OCI-LY1 (cell line): ENCODE measurements around the gene FLACC1.

ENCODE experiments used
- H2AFZ ChIP-seq: fragments of 200-600 bp; sonication (generic), shearing (Covaris generic); 2 replicates; pipeline ENCODE4 v1.6.0; 2014; ENCODE audit warnings: antibody characterized with exemption, mild to moderate bottlenecking, low read length
- H3F3A ChIP-seq: fragments of 200-600 bp; sonication (generic), shearing (Covaris generic); 2 replicates; pipeline ENCODE4 v1.6.0; 2014; ENCODE audit warnings: mild to moderate bottlenecking, antibody characterized with exemption, low read length, moderate library complexity; ENCODE audit not compliant: insufficient read depth
- H3K27ac ChIP-seq: fragments of 200-600 bp; sonication (generic); 2 replicates; pipeline ENCODE4 v1.5.1; 2014; ENCODE audit warnings: low read length, mixed run types, mild to moderate bottlenecking, low read depth; ENCODE audit not compliant: poor library complexity, severe bottlenecking
- H3K27me3 ChIP-seq: fragments of 200-600 bp; sonication (generic); 2 replicates; pipeline ENCODE4 v1.6.0; 2014; ENCODE audit warnings: antibody characterized with exemption, mild to moderate bottlenecking, low read length, moderate library complexity; ENCODE audit not compliant: insufficient read depth
- H3K36me3 ChIP-seq: fragments of 200-600 bp; sonication (generic); 2 replicates; pipeline ENCODE4 v1.6.1; 2014; ENCODE audit warnings: mild to moderate bottlenecking, antibody characterized with exemption, low read length, moderate library complexity, mixed read lengths; ENCODE audit not compliant: insufficient read depth
- H3K4me1 ChIP-seq: fragments of 200-600 bp; sonication (generic); 2 replicates; pipeline ENCODE4 v1.5.1; 2014; ENCODE audit warnings: mild to moderate bottlenecking, low read length, moderate library complexity; ENCODE audit not compliant: insufficient read depth, severe bottlenecking
- H3K4me2 ChIP-seq: fragments of 200-600 bp; sonication (generic), shearing (Covaris generic); 2 replicates; pipeline ENCODE4 v1.6.1; 2014; ENCODE audit warnings: low read length
- H3K4me3 ChIP-seq: fragments of 200-600 bp; sonication (generic); 2 replicates; pipeline ENCODE4 v1.5.1; 2014; ENCODE audit warnings: low read length, low read depth, mild to moderate bottlenecking, mixed read lengths; ENCODE audit not compliant: poor library complexity, severe bottlenecking
- H3K79me2 ChIP-seq: fragments of 200-600 bp; shearing (Covaris generic); 2 replicates; pipeline ENCODE4 v1.6.1; 2016; ENCODE audit warnings: mixed run types, low read length, mixed read lengths; ENCODE audit not compliant: insufficient read depth
- H3K9ac ChIP-seq: fragments of 200-600 bp; sonication (generic), shearing (Covaris generic); 2 replicates; pipeline ENCODE4 v1.6.1; 2014; ENCODE audit warnings: mild to moderate bottlenecking, low read length, mixed read lengths
- H3K9me2 ChIP-seq: fragments of 200-600 bp; sonication (generic), shearing (Covaris generic); 2 replicates; pipeline ENCODE4 v1.6.1; 2014; ENCODE audit warnings: low read depth, mild to moderate bottlenecking, low read length, mixed read lengths
- H3K9me3 ChIP-seq: fragments of 200-600 bp; shearing (Covaris generic); 2 replicates; pipeline ENCODE4 v1.6.1; 2014; ENCODE audit warnings: low read length, mixed read lengths
- H4K20me1 ChIP-seq: fragments of 200-600 bp; sonication (generic), shearing (Covaris generic); 2 replicates; pipeline ENCODE4 v1.6.0; 2016; ENCODE audit warnings: mild to moderate bottlenecking, low read length; ENCODE audit not compliant: insufficient read depth
- EZH2 ChIP-seq: fragments of 200-600 bp; sonication (generic), shearing (Covaris generic); IDR thresholded peaks from 2 replicates; pipeline ENCODE4 v1.8.0; 2017; ENCODE audit warnings: borderline replicate concordance, mixed run types, mild to moderate bottlenecking, antibody characterized with exemption, low read length, moderate library complexity, mixed read lengths
- TF ChIP-seq, protein P1 (sequence below): fragments of 200-600 bp; sonication (generic), shearing (Covaris generic); IDR thresholded peaks from 2 replicates; pipeline ENCODE4 v1.5.1; 2017; ENCODE audit warnings: mild to moderate bottlenecking, antibody characterized with exemption, low read length, moderate library complexity, mixed read lengths

The FLACC1 gene

DNA sequence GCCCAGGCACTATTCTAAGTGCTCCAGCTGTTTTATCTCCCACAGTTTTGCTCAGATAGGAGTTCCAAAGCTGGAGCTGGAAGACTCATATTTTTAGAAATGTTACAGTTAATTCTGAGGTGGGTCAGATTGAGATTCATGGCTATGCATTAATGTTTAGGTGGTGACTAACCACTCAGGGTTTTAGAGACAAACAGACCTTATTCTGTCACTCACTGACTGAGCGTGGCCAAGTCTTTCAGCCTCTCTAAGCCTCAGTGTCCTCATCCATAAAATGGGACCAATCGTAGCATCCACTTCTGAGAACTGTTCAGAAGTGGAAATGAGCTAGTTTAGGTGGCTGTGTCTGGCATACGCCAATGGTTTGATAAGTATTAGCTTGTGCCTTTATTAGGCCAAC lies 101.1 kb downstream of the FLACC1 start:
- Histone ChIP-seq H3K27ac (peak overlapping the region; percentile 98), H2AFZ (no peak overlapping the region), H3K4me2 (no peak overlapping the region), H3K79me2 (peaks cover 4% of the 10 kb centered on the region; the same call in 1 of the 2 replicates), H3K9me3 (no peaks in the 10 kb centered on the region), H4K20me1 (no peaks in the 10 kb centered on the region), H3F3A (no peaks in the 10 kb centered on the region; the same call in 1 of the 2 replicates), H3K36me3 (peaks cover 1% of the 10 kb centered on the region), H3K4me1 (peaks cover 59% of the 10 kb centered on the region), H3K9me2 (no peaks in the 10 kb centered on the region), H3K9ac (no peak overlapping the region), H3K27me3 (no peaks in the 10 kb centered on the region), H3K4me3 (no peak overlapping the region)
- TF ChIP-seq EZH2: no peak
- TF ChIP-seq, protein P1, sequence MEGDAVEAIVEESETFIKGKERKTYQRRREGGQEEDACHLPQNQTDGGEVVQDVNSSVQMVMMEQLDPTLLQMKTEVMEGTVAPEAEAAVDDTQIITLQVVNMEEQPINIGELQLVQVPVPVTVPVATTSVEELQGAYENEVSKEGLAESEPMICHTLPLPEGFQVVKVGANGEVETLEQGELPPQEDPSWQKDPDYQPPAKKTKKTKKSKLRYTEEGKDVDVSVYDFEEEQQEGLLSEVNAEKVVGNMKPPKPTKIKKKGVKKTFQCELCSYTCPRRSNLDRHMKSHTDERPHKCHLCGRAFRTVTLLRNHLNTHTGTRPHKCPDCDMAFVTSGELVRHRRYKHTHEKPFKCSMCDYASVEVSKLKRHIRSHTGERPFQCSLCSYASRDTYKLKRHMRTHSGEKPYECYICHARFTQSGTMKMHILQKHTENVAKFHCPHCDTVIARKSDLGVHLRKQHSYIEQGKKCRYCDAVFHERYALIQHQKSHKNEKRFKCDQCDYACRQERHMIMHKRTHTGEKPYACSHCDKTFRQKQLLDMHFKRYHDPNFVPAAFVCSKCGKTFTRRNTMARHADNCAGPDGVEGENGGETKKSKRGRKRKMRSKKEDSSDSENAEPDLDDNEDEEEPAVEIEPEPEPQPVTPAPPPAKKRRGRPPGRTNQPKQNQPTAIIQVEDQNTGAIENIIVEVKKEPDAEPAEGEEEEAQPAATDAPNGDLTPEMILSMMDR: no peak

DNA sequence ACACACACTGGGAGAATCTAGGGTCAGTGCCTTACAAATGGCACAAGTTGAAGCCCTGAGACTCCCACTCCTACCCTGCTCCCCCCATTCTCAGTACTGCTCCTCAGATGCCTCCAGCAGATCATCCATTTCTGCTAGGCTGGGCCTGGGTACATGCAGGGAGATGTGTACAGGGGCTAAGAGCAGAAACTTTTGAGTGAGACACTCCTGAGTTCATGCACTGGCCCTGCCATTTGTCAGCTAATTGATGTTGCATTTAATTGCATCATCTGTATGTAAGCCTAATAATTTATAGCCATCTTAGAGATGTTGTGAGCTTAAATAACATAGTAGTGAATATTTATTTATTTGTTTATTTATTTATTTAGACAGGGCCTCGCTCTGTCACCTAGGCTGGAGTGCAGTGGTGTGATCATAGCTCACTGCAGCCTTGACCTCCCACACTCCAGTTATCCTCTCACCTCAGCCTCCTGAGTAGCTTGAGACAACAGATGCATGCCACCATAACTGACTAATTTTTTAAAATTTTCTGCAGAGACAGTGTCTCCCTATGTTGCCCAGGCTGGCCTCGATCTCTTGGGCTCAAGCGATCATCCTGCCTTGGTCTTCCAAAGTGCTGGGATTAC lies 101.6 kb downstream of the FLACC1 start:
- no peaks in the 10 kb centered on the region for H3K9me2 ChIP-seq
- H2AFZ ChIP-seq: no peak overlapping the region
- no peak overlapping the region for H3K9ac ChIP-seq
- H3F3A ChIP-seq: no peaks in the 10 kb centered on the region; the same call in 1 of the 2 replicates
- H4K20me1 ChIP-seq: no peaks in the 10 kb centered on the region
- H3K79me2 ChIP-seq: no peaks in the 10 kb centered on the region
- H3K4me3 ChIP-seq: no peak overlapping the region
- TF ChIP-seq, protein P1: no peak
- no peak for TF ChIP-seq EZH2
- H3K27ac ChIP-seq: peak overlapping the region; percentile 98
- H3K4me2 ChIP-seq: no peak overlapping the region
- peaks cover 54% of the 10 kb centered on the region for H3K4me1 ChIP-seq
- H3K27me3 ChIP-seq: no peaks in the 10 kb centered on the region
- no peaks in the 10 kb centered on the region for H3K9me3 ChIP-seq
- peaks cover 7% of the 10 kb centered on the region for H3K36me3 ChIP-seq

DNA sequence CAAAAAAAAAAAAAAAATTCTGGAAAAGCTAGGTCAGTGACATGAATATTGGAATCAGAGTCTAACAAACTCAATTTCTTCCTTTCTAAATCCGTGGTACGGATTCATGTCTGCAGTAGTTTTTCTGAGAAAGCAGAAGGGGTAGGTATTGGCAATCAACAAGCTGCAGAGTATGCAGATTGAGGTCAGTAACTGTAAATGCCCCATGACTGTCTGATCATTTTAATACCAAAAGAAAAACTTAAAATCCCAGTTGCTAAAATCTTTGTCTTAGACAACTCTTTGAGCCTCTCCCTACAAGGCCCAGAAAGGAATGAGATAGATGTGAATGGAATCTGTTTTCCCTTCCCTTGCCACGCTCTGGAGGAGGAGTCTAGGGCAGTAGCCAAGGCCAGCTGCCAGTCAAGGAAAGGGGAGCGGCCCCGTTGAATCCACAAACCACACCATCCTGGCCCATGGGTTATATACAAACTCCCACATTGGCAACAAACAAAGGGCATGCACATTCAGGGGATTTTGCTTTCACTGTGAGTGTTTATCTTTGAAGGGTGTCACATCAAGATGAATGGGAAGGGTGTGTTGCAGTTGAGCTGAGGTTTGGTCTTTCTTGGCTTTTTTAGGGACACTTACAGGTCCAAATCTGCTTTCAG lies 102.9 kb downstream of the FLACC1 start:
- Histone ChIP-seq H3F3A (no peaks in the 10 kb centered on the region; the same call in 1 of the 2 replicates), H3K4me1 (peaks cover 41% of the 10 kb centered on the region), H3K27ac (peak overlapping the region; percentile 24), H4K20me1 (no peaks in the 10 kb centered on the region), H3K79me2 (no peaks in the 10 kb centered on the region), H3K27me3 (no peaks in the 10 kb centered on the region), H3K9me3 (no peaks in the 10 kb centered on the region), H3K9ac (no peak overlapping the region), H3K9me2 (no peaks in the 10 kb centered on the region), H3K36me3 (peaks cover 13% of the 10 kb centered on the region), H3K4me2 (no peak overlapping the region), H2AFZ (no peak overlapping the region), H3K4me3 (no peak overlapping the region)
- no peak for TF ChIP-seq EZH2
- TF ChIP-seq, protein P1: no peak
